HG02885 (cell line): ENCODE results near the gene TCP1.
"Not testable (repeated sequence)": the region's sequence is repeated elsewhere in the genome, so short reads cannot be mapped to it uniquely, and the experiment has no call there.

Source experiments
- ATAC-seq: cut with Tn5 transposase; IDR thresholded peaks from one replicate; pipeline ENCODE4 v1.9.1; 2021; ENCODE audit warnings: mild to moderate bottlenecking; ENCODE audit not compliant: unreplicated experiment, poor library complexity

The TCP1 gene

DNA sequence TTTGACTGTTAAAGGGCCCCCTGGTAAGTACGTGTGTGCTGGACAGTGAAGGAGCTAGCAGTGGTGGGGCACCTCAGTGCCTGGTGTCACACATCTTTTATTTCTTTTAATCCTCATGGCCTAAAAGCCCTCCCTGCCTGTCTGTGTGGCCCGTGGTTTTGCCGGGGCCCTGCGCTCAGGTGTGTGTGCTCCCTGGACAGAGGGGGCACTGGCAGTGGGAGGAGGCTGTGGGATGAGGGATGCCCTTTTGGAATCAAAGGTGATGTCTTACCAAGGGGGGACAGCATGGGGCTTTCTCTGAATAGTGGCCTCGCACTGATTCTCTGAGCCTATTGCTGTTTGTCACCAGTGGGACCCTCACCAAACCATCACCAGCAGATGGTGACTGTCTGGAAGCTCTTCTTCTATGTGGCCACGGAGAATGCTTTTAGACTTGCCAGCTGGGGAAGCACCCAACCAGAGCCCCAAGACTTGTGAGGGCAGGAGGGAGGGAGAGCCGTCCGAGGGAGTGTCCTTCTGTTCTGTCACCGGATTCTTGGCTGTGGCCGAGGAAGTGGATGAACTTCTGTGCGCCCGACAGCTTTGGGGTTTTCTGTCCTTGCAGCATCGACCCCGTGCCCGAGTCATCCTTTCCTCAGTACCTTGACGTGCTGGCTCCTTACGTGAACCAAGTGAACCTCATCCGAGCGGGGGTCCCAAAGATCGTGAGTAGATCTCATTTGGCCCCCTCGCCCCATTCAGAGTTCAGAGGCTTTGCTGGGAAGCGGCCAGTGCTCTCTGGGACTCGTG lies 28.7 kb upstream of the TCP1 start:
- ATAC-seq, result no peak

GRCh38 chr6:159816775-159817174 lies 27.4 kb upstream of the TCP1 start:
- ATAC-seq, result not testable (repeated sequence)

DNA sequence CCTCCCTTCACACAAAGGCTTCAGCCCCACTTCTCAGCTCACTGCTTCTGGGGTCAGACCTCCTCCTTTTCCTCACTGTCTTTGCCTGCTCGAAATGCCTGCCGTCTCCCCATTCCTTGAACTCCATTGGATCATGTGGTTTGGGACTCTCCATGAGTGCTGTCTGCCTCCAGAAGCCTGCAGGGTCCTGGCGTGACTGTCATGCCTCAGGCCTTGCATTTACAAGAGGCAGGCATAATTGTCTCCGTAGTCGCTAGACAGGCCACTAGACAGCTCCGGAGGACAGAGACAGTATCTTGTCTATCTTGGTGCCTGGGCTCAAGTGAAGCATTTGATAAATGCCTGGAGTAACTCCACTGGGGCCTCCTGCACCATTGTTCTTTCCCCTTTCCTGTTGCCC lies 26.0 kb upstream of the TCP1 start:
- ATAC-seq, result no peak

DNA sequence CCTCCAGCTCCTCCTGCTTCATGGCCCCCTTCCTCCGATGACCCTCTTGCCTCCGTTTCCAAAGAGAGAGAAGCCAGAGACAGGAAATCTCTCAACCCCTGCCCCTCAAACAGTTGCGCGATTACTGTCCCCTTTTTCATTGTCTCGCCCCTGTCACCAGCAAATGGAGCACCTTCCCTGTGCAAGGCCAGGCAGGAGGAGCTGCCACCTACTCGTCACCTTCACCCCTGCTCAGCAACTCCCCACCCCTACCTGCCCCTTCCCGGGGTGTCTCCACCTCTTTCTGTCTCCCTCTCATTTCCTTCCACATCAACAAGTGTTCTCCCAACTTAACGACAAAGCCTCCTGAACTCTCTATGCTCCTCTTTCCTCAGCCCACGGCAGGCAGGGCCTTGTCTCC lies 24.4 kb upstream of the TCP1 start:
- no peak for ATAC-seq

DNA sequence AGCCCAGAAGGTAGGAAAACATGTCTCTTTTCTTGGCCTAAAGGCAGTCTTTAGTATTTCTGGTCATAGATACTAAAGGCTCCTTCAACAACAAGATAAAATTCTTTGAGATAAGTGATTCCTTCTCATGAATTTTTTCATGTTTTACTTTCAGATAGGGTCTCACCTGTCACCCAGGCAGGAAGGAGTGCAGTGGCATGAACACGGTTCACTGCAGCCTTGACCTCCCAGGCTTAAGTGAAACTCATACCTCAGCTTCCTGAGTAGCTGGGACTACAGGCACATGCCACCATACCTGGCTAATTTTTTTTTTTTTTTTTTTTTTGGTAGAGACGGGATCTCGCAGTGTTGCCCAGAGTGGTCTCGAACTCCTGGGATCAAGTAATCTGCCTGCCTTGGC lies 19.7 kb upstream of the TCP1 start:
- no peak for ATAC-seq

DNA sequence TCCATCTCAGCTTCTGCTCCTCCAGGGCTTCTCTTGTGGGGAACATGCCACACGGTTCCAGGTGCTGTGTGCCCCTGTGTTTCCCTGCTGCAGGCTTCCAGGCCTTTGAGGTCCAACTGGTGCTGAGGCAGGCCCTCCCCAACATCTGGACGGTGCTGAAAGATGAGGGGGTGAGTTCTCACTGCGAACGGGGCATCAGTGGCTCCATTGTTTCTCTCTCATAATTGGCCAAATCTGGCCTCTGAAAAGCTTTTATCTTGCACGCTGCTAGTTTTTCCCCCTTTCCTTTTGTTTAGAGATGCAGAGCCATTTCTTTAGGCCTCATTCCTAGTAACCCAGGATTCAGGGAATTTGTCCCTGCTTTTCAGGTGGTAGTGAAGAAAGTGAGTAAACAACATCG lies 19.2 kb upstream of the TCP1 start:
- ATAC-seq, result no peak

DNA sequence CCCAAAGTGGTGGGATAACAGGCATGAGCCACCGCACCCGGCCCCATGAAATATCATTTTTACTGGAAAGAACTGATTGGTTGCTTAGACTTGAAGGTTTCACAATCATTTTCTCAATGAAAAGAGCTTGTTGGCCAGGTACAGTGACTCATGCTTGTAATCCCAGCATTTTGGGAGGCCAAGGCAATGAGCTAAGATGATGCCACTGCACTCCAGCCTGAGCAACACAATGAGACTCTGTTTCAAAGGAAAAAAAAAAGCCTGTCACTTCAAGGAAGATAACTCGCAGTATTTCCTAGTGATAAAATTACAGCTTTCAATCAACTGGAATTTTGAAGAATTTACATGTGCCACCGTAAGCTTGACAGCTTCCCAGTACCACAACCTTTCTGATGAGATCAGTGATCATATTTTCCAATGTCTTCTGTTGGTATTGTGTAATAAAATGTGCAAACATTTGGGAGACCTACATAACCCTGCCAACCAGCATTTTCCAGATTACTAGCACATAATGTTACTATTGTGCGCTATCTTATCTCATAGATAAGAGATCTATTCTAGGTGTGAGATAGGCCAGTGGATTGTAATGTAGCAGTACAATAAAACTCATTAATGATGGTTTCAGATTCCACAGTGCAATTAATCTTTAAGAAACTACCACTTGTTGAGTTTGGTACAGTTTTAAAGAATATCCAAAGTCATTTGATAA lies 17.9 kb upstream of the TCP1 start:
- ATAC-seq, result no peak

GRCh38 chr6:159806021-159806458 lies 16.6 kb upstream of the TCP1 start:
- ATAC-seq, result no peak

DNA sequence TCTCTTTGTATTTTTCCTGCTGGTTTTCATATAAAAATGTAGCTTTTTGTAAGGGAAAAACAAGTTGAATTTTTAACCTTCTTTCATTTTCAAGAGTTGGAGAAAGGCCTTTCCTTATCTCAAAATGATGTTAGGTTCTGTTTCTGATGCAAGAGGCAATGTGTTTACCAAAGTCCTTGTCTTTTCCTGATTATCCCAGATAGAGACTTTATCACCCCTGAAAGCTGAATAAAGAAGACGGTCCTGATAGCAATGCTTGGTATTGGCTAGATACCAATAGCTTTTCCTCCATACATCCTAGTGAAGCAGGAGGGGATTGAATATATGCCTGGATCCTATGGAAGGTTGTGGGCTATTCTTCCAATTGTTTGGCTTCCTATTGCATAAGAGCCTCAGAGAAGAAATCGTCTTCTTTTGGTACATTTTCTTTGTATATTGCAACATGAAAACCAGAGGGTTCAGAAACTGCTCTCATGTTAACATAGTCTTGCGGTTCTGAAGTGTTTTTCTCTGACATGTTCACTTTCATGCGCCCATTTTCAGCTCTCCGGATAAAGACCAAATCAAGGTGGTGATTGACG lies 16.1 kb upstream of the TCP1 start:
- ATAC-seq, result no peak

GRCh38 chr6:159804504-159804903 lies 15.1 kb upstream of the TCP1 start:
- ATAC-seq, result no peak

- ATAC-seq, result no peak
These were observed 12.5 kb upstream of the TCP1 start for GRCh38 chr6:159801935-159802334.

GRCh38 chr6:159800141-159800865 lies 10.9 kb upstream of the TCP1 start, which contains the start of gene PNLDC1:
TSS of gene PNLDC1 (plus strand) at chr6:159800276. CDS start at chr6:159800308, 32 bp downstream.
- no peak for ATAC-seq

GRCh38 chr6:159797554-159797953 lies 8.2 kb upstream of the TCP1 start:
- no peak for ATAC-seq

DNA sequence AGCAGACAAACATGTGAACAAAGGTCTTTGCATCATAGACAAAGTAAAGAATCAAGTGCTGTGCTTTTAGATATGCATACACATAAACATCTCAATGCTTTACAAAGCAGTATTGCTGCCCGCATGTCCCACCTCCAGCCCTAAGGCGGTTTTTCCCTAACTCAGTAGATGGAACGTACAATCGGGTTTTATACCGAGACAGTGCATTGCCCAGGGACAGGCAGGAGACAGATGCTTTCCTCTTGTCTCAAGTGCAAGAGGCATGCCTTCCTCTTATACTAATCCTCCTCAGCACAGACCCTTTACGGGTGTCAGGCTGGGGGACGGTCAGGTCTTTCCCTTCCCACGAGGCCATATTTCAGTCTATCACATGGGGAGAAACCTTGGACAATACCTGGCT lies 5.6 kb upstream of the TCP1 start:
- ATAC-seq, result not testable (repeated sequence)

DNA sequence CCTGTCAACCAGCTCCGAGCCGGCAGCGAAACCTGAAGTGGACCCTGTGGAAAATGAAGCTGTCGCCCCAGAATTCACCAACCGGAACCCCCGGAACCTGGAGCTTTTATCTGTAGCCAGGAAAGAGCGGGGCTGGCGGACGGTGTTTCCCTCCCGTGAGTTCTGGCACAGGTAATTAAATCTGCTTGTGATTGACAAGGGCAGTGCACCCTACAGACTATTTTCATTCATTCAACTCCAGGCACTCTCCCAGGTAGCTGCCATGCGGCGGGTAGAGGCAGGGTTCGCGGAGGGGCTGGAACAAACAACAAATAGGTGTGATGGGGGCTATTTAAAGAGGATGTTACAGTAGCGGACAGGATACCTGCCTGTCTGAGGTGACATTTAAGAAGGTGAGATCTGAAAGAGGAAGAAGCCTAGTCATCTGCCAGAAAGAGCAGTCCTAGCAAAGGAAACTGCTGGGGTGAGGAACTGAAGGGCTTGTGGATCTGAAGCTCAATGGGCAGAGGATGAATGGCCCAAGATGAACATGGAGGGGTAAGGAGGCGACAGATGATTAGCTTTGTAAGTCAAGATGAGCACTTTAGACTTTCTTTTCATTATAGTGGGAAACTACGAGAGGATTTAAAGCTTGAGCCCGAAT lies 1.7 kb upstream of the TCP1 start:
- no peak for ATAC-seq

- ATAC-seq, result peak; percentile 80
These were observed 950 bp upstream of the TCP1 start, which contains the start of gene MRPL18 for GRCh38 chr6:159790149-159790955. TSS of gene MRPL18 (plus strand) at chr6:159790467. CDS start at chr6:159790588, 121 bp downstream.

DNA sequence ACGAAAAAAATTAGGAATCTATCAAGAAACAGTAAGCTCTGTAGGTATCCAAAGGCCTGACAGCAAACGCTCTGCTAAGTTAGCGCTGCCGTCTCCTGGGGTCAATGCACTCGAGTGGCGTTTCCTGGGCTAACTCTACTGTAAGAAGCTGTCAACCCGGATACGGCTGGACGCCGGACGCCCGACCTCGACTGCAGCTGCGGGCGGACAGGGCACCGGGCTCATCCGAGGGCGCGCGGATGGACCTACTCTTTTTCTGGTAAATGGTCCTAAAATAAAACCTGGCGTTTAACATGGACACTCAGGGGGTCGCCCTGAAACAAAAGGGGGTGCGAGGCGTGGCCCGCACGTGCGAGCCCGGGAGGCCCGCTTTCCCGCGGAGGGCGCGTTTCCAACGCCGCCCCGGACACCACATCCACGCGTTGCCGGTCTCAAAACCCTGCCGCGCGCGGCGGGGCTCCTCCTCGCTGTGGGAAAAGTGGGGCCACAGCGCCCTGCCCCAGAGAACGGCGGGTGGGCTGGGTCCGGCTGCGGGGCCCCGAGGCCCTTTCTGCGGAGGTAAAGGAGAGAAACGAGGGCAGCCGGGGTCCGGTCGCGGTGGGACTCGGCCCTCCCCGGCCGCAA lies 537 bp downstream of the TCP1 start:
- peak; percentile 13 for ATAC-seq

- ATAC-seq, result no peak
These were observed 1.1 kb downstream of the TCP1 start for GRCh38 chr6:159788276-159788675.
